WTC11 (cell line): ENCODE measurements around the gene TMEM150A.

Source experiments
- CREB1 ChIP-seq: sonication (generic); formaldehyde crosslinking; IDR thresholded peaks from 2 replicates; pipeline ENCODE4 v1.8.0; 2023; ENCODE audit warnings: mild to moderate bottlenecking, missing genetic modification reagents
- CREM ChIP-seq: sonication (generic); formaldehyde crosslinking; IDR thresholded peaks from 2 replicates; pipeline ENCODE4 v1.8.1; 2022; ENCODE audit warnings: mild to moderate bottlenecking, missing genetic modification reagents, moderate library complexity
- HMGA2 ChIP-seq: fragments of 250-450 bp; sonication (Bioruptor Pico); IDR thresholded peaks from 2 replicates; pipeline ENCODE4 v1.4.0; 2021; ENCODE audit warnings: mild to moderate bottlenecking, moderate library complexity
- TEAD4 ChIP-seq: sonication (generic); formaldehyde crosslinking; IDR thresholded peaks from 2 replicates; pipeline ENCODE4 v1.8.0; 2022; ENCODE audit warnings: mild to moderate bottlenecking, missing genetic modification reagents
- ZBTB21 ChIP-seq: sonication (generic); formaldehyde crosslinking; IDR thresholded peaks from 2 replicates; pipeline ENCODE4 v1.8.1; 2023; ENCODE audit warnings: mild to moderate bottlenecking, missing genetic modification reagents, borderline replicate concordance
- ZNF423 ChIP-seq: fragments of 250-450 bp; sonication (Bioruptor Pico); IDR thresholded peaks from 2 replicates; pipeline ENCODE4 v2.1.2; 2022; ENCODE audit warnings: mild to moderate bottlenecking, moderate library complexity
- TF ChIP-seq, protein P1 (sequence below): sonication (generic); formaldehyde crosslinking; IDR thresholded peaks from 2 replicates; pipeline ENCODE4 v1.8.0; 2022; ENCODE audit warnings: mild to moderate bottlenecking, missing genetic modification reagents
- TF ChIP-seq, protein P2 (sequence below): fragments of 200-600 bp; IDR thresholded peaks from 2 replicates; pipeline ENCODE4 v1.8.0; 2022; ENCODE audit warnings: antibody characterized with exemption
- TF ChIP-seq, protein P3 (sequence below): sonication (generic); formaldehyde crosslinking; conservative IDR thresholded peaks from 2 replicates; pipeline ENCODE4 v1.8.1; 2023; ENCODE audit warnings: mild to moderate bottlenecking, low read depth, missing genetic modification reagents, moderate library complexity
- TF ChIP-seq, protein P4 (sequence below): sonication (generic); formaldehyde crosslinking; IDR thresholded peaks from 2 replicates; pipeline ENCODE4 v1.8.1; 2022; ENCODE audit warnings: mild to moderate bottlenecking, missing genetic modification reagents, moderate library complexity, borderline replicate concordance
- TF ChIP-seq, protein P5 (sequence below): sonication (generic); formaldehyde crosslinking; IDR thresholded peaks from 2 replicates; pipeline ENCODE4 v1.8.1; 2022; ENCODE audit warnings: low read depth, mild to moderate bottlenecking, moderate library complexity, missing genetic modification reagents, borderline replicate concordance

DNA sequence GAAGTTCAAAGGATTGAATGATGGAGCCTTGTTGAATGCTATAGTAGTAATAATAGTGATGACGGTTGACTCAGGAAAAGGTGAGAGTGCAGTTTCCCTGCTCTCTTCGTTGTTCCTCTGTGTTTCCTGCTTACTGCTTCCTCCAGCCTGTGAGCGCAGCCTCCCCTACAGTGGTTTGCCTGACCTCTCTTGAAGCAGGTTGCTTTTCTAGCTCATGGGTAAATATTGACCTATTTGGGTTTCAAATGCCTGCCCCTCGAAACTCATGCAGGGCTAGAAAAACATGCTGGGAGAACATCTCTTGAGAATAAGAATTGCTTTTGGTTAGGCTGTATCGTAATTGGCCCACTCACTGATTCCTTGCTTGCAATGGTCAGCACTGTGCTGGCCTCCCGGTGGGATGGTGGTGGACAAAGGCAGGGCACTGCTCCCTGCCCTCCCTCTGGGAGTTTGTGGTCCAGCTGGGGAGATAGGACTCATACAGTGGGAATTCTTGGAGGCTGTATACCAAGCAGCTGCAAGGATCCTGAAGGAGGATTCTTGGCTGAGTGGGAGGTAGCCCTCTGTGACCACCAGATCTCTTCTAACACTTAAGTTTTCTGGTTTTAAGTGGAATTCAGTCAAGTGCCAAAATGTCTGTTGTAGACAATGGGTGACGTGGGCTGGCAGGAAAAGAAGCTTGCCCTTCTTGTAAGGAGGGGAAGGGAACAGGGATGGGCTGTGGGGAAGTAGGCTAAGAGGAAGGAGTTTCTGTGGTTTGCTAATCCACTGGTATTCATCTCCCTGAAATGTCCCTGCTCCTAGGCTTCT lies 12.3 kb downstream of the TMEM150A start:
- TF ChIP-seq, protein P1, sequence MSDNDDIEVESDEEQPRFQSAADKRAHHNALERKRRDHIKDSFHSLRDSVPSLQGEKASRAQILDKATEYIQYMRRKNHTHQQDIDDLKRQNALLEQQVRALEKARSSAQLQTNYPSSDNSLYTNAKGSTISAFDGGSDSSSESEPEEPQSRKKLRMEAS (CRISPR knock-in tag), result no peak
- no peak for TF ChIP-seq CREM (CRISPR knock-in tag)
- TF ChIP-seq, protein P2, sequence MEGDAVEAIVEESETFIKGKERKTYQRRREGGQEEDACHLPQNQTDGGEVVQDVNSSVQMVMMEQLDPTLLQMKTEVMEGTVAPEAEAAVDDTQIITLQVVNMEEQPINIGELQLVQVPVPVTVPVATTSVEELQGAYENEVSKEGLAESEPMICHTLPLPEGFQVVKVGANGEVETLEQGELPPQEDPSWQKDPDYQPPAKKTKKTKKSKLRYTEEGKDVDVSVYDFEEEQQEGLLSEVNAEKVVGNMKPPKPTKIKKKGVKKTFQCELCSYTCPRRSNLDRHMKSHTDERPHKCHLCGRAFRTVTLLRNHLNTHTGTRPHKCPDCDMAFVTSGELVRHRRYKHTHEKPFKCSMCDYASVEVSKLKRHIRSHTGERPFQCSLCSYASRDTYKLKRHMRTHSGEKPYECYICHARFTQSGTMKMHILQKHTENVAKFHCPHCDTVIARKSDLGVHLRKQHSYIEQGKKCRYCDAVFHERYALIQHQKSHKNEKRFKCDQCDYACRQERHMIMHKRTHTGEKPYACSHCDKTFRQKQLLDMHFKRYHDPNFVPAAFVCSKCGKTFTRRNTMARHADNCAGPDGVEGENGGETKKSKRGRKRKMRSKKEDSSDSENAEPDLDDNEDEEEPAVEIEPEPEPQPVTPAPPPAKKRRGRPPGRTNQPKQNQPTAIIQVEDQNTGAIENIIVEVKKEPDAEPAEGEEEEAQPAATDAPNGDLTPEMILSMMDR, result no peak
- no peak for TF ChIP-seq ZNF423
- TF ChIP-seq, protein P3, sequence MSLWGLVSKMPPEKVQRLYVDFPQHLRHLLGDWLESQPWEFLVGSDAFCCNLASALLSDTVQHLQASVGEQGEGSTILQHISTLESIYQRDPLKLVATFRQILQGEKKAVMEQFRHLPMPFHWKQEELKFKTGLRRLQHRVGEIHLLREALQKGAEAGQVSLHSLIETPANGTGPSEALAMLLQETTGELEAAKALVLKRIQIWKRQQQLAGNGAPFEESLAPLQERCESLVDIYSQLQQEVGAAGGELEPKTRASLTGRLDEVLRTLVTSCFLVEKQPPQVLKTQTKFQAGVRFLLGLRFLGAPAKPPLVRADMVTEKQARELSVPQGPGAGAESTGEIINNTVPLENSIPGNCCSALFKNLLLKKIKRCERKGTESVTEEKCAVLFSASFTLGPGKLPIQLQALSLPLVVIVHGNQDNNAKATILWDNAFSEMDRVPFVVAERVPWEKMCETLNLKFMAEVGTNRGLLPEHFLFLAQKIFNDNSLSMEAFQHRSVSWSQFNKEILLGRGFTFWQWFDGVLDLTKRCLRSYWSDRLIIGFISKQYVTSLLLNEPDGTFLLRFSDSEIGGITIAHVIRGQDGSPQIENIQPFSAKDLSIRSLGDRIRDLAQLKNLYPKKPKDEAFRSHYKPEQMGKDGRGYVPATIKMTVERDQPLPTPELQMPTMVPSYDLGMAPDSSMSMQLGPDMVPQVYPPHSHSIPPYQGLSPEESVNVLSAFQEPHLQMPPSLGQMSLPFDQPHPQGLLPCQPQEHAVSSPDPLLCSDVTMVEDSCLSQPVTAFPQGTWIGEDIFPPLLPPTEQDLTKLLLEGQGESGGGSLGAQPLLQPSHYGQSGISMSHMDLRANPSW, result no peak
- TF ChIP-seq CREB1, result no peak
- TF ChIP-seq TEAD4, result no peak
- TF ChIP-seq ZBTB21 (CRISPR knock-in tag), result no peak
- no peak for TF ChIP-seq HMGA2
- TF ChIP-seq, protein P4, sequence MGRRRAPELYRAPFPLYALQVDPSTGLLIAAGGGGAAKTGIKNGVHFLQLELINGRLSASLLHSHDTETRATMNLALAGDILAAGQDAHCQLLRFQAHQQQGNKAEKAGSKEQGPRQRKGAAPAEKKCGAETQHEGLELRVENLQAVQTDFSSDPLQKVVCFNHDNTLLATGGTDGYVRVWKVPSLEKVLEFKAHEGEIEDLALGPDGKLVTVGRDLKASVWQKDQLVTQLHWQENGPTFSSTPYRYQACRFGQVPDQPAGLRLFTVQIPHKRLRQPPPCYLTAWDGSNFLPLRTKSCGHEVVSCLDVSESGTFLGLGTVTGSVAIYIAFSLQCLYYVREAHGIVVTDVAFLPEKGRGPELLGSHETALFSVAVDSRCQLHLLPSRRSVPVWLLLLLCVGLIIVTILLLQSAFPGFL (CRISPR knock-in tag), result no peak
- TF ChIP-seq, protein P5, sequence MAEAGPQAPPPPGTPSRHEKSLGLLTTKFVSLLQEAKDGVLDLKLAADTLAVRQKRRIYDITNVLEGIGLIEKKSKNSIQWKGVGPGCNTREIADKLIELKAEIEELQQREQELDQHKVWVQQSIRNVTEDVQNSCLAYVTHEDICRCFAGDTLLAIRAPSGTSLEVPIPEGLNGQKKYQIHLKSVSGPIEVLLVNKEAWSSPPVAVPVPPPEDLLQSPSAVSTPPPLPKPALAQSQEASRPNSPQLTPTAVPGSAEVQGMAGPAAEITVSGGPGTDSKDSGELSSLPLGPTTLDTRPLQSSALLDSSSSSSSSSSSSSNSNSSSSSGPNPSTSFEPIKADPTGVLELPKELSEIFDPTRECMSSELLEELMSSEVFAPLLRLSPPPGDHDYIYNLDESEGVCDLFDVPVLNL, result no peak
